Measurements from ENCODE around the gene PLXDC2. TPM values are rescaled to one million over a fixed set of nuclear protein-coding genes. Genes with fewer than 3 reads are reported as not detected.
"Not testable (repeated sequence)": the region's sequence is repeated elsewhere in the genome, so short reads cannot be mapped to it uniquely, and the experiment has no call there.

The PLXDC2 gene
- total RNA-seq (2014; rRNA removed; shearing (Covaris generic); ENCODE audit: low replicate concordance) = under 0.01 TPM in 1 of 2 replicates, not detected in the other

DNA sequence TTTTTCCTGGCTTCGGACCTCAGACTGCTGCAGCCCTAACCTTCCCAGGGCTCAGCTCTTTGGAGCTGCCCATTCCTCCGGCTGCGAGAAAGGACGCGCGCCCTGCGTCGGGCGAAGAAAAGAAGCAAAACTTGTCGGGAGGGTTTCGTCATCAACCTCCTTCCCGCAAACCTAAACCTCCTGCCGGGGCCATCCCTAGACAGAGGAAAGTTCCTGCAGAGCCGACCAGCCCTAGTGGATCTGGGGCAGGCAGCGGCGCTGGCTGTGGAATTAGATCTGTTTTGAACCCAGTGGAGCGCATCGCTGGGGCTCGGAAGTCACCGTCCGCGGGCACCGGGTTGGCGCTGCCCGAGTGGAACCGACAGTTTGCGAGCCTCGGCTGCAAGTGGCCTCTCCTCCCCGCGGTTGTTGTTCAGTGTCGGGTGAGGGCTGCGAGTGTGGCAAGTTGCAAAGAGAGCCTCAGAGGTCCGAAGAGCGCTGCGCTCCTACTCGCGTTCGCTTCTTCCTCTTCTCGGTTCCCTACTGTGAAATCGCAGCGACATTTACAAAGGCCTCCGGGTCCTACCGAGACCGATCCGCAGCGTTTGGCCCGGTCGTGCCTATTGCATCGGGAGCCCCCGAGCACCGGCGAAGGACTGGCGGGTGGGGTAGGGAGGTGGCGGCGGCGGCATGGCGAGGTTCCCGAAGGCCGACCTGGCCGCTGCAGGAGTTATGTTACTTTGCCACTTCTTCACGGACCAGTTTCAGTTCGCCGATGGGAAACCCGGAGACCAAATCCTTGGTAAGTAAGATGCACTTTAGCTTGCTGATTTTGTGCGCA, at the start of gene PLXDC2:
Gene PLXDC2, plus strand, starts transcription at position 22 of the 820 bp plus-strand sequence.
- Histone ChIP-seq H3K9me3 (no peaks in the 10 kb centered on the region), H3K36me3 (no peaks in the 10 kb centered on the region), H3K27me3 (peaks cover 50% of the 10 kb centered on the region), H3K4me3 (peak within 1 kb of the TSS; percentile 41)
- peak; percentile 18 for DNase-seq

DNA sequence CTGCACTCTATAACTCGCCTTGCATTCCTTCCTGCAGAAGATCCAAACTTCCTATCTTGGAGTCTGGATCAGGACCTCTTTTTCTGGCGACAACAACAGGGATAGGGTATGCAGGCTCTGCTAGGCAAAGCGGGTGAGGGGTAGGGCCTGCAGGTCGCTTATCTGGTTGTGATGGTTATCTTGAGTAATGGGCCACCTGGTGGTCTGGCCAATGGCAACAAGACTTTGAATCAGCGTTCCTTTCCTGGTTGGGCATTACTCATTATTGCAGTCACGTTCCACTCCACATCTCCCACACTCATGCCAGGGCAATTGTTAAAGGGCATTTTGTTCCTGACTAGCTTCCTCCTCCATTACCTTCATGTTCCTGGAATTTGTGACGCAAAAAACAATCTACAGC, 48.4 kb upstream of the PLXDC2 start:
- Histone ChIP-seq H3K4me3 (no peak overlapping the region), H3K9me3 (no peaks in the 10 kb centered on the region), H3K36me3 (no peaks in the 10 kb centered on the region), H3K27me3 (no peaks in the 10 kb centered on the region)
- no peak for DNase-seq

DNA sequence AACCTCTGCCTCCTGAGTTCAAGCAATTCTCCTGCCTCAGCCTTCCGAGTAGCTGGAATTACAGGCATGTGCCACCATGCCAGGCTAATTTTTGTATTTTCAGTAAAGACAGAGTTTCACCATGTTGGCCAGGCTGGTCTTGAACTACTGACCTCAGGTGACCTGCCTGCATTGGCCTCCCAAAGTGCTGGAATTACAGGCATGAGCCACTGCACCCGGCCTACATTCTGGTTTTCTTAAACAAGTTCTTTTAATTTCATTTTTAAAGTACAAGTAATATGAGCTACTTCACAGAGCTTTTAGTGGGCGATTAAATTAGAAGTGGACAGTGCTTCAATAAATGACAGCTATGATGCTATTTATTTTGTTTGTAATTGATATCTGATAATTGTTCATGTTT, 46.4 kb upstream of the PLXDC2 start:
- H3K4me3 ChIP-seq, H3K36me3 ChIP-seq, DNase-seq, H3K27me3 ChIP-seq, H3K9me3 ChIP-seq: not testable (repeated sequence)

DNA sequence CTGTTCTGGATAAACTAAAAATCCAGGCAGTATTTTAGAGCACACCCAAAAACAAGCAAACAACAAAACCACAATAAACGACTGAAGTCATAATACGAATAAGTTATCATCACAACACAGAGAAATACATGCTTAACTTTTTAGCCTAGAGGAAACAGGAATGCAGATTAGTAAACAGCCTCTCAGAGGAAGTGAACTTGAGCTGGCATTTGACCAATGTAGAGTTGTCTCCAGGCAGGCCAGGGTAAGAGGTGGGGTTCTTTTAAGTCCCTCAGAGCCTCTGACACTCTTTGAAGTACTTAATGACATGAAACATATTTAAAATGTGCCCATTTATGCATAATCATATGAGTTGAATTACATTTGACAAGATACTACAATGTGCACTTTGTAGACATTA, 43.3 kb upstream of the PLXDC2 start:
- no peak overlapping the region for H3K4me3 ChIP-seq
- no peaks in the 10 kb centered on the region for H3K9me3 ChIP-seq
- H3K36me3 ChIP-seq = no peaks in the 10 kb centered on the region
- no peak for DNase-seq
- H3K27me3 ChIP-seq = no peaks in the 10 kb centered on the region

DNA sequence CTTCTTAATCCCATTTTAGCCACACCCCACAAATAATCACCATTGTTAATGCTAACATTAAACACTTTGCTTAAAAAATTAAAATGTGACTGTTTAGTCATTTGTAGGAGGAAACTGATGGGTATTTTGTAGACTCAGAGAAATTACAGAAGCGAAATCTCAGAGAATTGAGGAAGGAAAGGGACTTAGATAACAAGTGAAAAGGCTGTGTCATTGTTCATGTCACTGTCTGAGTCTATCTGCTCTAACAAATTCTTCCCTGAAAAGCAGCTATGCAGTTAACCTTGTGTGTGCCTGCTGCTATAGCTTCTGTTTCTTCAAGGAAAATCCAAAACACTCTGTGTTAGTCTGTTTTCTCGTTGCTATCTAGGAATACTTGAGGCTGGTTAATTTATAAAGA, 40.9 kb upstream of the PLXDC2 start:
- Histone ChIP-seq H3K36me3 (no peaks in the 10 kb centered on the region), H3K27me3 (no peaks in the 10 kb centered on the region), H3K4me3 (no peak overlapping the region), H3K9me3 (no peaks in the 10 kb centered on the region)
- DNase-seq = no peak

DNA sequence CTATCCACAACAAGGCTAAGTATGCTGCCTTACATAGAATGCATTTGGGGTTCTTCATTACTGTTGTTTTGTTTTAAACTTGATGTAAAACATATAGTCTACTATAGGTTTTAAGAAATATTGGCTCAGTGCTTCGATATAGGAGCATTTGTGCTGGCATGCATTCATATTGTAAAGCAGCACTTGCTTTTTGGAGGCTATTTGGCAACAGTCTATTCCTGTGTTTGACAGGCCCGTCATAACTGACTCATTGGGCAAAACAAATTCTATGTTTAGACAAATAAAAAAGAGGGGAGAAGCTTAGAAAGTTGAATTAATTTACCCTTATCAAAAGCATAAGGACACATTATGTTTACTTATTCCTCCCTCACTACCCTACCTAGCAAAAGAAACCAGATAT, 38.4 kb upstream of the PLXDC2 start:
- H3K36me3 ChIP-seq = no peaks in the 10 kb centered on the region
- DNase-seq = no peak
- no peak overlapping the region for H3K4me3 ChIP-seq
- no peaks in the 10 kb centered on the region for H3K27me3 ChIP-seq
- no peaks in the 10 kb centered on the region for H3K9me3 ChIP-seq

DNA sequence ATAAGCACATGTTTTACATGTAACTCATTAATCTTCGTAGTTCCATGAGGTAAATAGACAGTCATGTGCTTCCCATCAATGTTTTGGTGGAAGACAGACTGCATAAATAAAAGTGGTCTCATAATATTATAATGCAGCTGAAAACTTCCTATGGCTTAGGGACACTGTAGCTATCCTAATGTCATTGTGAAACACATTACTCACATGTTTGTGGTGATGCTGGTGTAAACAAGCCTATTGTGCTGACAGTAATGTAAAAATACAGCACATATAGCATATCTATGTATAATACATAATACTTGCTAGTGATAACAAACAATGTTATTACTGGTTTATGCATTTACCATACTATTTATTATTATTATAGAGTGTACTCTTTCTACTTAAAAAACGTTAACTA, 37.2 kb upstream of the PLXDC2 start:
- no peak overlapping the region for H3K4me3 ChIP-seq
- no peaks in the 10 kb centered on the region for H3K27me3 ChIP-seq
- no peak for DNase-seq
- H3K9me3 ChIP-seq = no peaks in the 10 kb centered on the region
- no peaks in the 10 kb centered on the region for H3K36me3 ChIP-seq

DNA sequence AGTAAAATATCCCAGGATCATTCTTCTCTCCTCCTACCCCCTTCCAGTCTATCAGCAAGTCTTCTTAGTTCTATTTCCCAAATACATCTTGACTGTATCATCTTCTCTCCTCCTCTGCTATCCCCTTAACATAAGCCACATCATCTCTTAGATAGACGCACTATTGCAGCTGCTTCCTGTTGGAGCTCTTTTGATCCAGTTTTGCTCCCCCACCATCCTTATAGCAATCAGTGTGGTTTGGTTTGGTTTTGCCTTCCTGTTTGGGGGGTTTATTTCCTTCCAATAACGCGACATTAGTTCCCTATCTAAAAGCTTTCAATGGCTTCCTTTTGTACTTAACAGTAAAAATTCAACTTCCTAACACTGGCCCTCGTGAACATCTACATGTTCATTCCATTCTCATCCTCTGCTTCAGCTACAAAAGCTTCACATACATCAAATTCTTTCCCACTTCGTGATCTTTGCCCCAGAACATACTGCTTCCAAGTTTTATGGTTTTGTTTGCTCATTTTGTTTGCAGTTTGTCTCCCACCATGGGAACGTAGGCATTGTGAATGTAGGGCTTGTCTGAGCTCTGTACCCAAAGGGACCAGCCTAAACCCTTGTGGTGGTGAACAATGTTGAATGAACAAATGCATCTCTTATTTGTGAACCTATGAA, 33.7 kb upstream of the PLXDC2 start:
- DNase-seq = no peak
- H3K36me3 ChIP-seq = no peaks in the 10 kb centered on the region
- H3K9me3 ChIP-seq = no peaks in the 10 kb centered on the region
- no peak overlapping the region for H3K4me3 ChIP-seq
- no peaks in the 10 kb centered on the region for H3K27me3 ChIP-seq

DNA sequence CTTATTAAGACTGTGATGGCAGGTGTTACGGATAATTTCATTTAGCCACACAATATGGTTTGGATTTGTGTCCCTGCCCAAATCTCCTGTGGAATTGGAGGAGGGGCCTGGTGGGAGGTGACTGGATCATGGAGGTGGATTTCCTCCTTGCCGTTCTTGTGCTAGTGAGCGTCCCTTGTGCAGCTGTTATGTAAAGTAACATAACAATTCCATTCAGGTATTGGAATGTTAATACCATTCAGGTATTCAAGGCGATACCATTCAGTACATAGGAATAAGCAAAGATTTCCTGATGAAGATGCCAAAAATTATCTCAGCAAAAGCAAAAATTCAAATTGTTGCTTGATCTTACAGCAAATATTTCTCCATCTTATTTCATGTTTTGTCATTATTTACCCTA, 32.5 kb upstream of the PLXDC2 start:
- Histone ChIP-seq H3K9me3 (no peaks in the 10 kb centered on the region), H3K27me3 (no peaks in the 10 kb centered on the region), H3K4me3 (no peak overlapping the region), H3K36me3 (no peaks in the 10 kb centered on the region)
- DNase-seq = no peak

DNA sequence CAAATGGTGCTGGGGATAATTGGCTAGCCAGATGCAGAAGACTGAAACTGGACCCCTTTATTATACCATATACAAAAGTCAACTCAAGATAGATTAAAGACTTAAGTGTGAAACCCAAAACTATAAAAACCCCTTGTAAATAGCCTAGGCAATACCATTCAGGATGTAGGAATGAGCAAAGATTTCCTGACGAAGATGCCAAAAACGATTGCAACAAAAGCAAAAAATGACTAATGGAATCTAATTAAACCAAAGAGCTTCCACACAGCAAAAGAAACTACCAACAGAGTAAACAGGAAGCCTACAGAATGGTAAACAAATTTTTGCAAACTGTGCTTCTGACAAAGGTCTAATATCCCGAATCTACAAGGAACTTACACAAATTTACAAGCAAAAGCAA, 30.9 kb upstream of the PLXDC2 start:
- no peaks in the 10 kb centered on the region for H3K9me3 ChIP-seq
- no peaks in the 10 kb centered on the region for H3K27me3 ChIP-seq
- DNase-seq = no peak
- no peaks in the 10 kb centered on the region for H3K36me3 ChIP-seq
- no peak overlapping the region for H3K4me3 ChIP-seq

DNA sequence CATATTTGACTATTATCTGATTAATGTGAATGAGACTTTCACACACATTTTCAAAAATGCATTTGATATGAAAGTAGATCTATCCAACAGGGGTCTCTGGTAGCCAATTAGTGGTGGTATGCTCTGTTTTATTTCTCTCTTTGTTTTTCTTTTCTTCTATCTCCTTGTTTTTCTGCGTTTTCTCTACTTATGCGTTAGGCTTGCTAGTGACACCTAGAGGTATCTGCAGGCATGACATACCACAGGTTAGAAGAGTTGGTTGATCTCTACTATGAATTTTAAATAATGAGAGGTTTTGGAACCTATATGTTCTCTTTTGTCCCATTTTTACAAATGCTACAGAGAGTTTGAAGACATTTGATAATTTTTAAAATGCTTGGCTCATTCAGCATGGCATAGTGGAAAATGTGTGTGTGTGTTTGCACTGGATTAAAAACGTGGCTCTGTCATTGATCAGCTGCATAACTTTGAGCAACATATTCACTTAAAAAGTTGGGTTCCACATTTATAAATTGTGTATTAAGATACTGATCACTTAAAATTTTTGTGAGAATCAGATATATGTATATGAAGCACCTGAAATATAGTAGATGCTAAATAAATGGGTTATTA, 28.1 kb upstream of the PLXDC2 start:
- DNase-seq = peak; percentile 1

DNA sequence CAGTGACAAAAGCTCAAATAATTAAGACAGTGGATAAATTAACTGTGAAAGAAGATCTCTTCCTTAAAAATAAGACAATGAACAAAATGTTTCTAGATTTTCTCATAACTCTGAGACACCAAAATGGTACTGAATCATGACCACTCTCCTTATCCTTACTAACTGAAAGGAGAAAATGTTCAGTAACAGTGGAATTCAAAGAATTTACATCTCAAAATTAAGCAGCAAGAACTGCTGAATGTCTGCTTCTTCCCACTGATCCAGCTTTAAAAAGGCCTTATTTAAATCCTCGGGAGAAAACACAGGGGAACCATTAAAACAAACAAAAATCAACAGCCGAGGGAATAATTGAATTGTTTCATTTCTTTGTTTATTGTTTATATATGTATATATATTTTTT, 27.3 kb upstream of the PLXDC2 start:
- H3K4me3 ChIP-seq = no peak overlapping the region
- no peak for DNase-seq

More for the DNA sequence above, 28.1 kb upstream of the PLXDC2 start:
- Histone ChIP-seq H3K9me3 (no peaks in the 10 kb centered on the region), H3K4me3 (no peak overlapping the region), H3K27me3 (no peaks in the 10 kb centered on the region), H3K36me3 (no peaks in the 10 kb centered on the region)

DNA sequence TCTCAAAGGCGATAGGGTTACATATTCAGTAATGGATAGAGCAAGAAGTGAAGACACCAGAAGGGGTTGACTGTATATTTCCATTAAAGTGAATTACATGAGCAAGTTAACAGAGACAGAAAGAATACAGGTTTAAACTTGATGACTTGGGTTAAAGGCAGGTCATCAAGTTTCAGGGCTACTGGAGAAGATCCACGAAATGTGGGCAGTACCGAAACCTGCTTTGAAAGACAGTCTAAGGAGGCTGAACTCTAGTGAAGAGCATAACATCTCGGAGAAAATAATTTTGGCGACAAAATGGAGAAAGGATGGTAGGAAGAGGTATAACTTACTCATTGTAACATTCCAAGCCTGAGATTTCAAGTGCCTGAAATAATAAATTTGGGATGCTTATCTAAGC, 26.6 kb upstream of the PLXDC2 start:
- DNase-seq = no peak
- Histone ChIP-seq H3K9me3 (no peaks in the 10 kb centered on the region), H3K4me3 (no peak overlapping the region), H3K36me3 (no peaks in the 10 kb centered on the region), H3K27me3 (no peaks in the 10 kb centered on the region)

More for the DNA sequence above, 27.3 kb upstream of the PLXDC2 start:
- H3K9me3 ChIP-seq = no peaks in the 10 kb centered on the region
- H3K36me3 ChIP-seq = no peaks in the 10 kb centered on the region
- no peaks in the 10 kb centered on the region for H3K27me3 ChIP-seq

DNA sequence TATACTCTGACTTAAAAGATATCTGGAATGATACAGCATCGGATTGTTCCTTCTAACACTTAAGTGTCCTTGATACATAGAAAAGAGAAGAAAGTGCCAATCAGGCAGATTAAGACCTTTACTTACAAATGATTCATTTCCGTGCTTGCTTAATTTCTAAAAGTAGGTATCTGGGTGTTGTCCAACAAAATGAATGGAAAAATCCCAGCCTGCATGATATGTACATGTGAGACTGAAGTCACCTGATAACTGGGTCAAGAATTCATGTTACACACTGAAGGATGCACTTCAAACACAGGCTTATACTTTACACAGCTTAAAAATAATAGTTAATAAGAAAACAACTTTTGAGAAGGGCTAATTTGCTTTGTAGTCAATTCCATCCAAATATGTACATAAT, 25.2 kb upstream of the PLXDC2 start:
- Histone ChIP-seq H3K27me3 (no peaks in the 10 kb centered on the region), H3K36me3 (no peaks in the 10 kb centered on the region), H3K9me3 (no peaks in the 10 kb centered on the region), H3K4me3 (no peak overlapping the region)
- DNase-seq = no peak

DNA sequence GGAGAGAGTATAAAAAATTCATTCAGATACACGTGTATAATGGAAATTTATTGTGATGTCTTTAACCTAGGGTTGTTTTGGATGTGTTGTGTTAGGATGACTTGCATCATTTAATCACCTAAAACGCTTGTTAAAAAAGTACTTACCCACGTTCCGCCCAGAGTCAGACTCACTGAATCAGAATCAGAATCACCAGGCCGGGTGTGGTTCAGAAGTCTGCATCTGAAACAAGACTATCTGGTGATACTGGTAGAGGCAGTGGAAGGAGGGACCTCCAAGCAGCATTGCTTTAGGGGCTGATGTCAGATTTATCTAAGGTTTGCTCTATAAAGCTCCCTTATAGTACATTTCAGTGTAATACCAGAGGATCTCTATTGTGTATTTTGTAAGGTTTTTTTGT, 20.5 kb upstream of the PLXDC2 start:
- no peak overlapping the region for H3K4me3 ChIP-seq
- no peaks in the 10 kb centered on the region for H3K36me3 ChIP-seq
- no peaks in the 10 kb centered on the region for H3K9me3 ChIP-seq
- no peak for DNase-seq
- no peaks in the 10 kb centered on the region for H3K27me3 ChIP-seq

DNA sequence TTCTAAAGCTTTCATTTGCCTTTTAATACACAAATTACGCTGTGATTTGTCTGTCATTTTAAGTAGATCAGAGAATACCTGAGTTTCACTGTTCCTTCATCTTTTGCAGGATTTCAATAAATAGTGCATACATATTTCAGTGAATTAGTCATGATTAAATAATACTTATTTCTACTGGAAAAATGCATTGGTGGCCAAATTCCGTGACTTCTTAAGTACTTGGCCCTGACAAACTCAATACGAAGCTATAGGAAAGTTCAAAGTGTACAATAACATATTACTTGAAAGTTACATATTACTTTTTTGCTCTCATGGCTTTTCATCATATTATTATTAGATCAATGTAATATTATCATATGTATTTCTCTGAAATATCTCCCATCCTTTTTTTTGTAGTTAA, 16.1 kb upstream of the PLXDC2 start:
- Histone ChIP-seq H3K27me3 (no peaks in the 10 kb centered on the region), H3K4me3 (no peak overlapping the region), H3K9me3 (no peaks in the 10 kb centered on the region), H3K36me3 (no peaks in the 10 kb centered on the region)
- no peak for DNase-seq

DNA sequence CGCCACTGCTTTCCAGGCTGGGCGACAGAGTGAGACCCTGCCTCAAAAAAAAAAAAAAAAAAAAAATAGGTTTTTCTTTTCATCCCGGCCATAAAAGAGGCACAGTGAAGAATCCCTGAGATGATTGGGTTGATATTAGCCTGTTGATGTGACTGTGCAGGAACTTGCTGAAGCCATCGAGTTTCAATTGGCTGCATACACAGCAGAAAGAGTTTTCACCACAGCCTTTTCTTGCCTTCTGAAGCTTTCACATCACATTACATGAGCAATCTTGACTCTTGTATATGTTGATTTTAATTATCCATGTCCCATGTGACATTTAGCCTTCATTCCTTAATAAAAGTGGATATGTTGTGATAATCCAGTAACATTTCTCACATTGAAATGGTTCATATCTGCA, 14.9 kb upstream of the PLXDC2 start:
- Histone ChIP-seq H3K4me3 (no peak overlapping the region), H3K36me3 (no peaks in the 10 kb centered on the region), H3K27me3 (no peaks in the 10 kb centered on the region), H3K9me3 (no peaks in the 10 kb centered on the region)
- DNase-seq = no peak

DNA sequence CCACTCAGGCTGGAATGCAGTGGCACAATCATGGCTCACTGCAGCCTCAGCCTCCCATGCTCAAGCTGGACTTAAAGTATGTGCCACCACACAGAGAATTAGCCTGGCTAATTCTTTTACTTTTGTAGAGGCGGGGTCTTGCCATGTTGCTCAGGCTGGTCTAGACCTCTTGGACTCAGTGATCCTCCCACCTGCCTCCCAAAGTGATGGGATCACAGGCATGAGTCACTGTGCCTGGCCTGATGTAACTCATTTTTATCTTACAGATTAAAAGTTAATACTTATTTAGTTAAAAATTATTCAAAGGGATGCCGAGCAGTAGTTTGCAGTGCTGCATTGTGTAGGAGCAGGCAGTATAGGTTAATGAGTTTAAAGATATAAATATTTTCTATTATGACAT, 12.6 kb upstream of the PLXDC2 start:
- Histone ChIP-seq H3K27me3 (no peaks in the 10 kb centered on the region), H3K36me3 (no peaks in the 10 kb centered on the region), H3K4me3 (no peak overlapping the region), H3K9me3 (no peaks in the 10 kb centered on the region)
- no peak for DNase-seq

Measured in MG63 (cell line).